GM21529 (cell line): ENCODE measurements around the gene TNIK.

Source experiments
- ATAC-seq: cut with Tn5 transposase; IDR thresholded peaks from one replicate; pipeline ENCODE4 v1.9.1; 2021; ENCODE audit not compliant: unreplicated experiment

Gene TNIK

DNA sequence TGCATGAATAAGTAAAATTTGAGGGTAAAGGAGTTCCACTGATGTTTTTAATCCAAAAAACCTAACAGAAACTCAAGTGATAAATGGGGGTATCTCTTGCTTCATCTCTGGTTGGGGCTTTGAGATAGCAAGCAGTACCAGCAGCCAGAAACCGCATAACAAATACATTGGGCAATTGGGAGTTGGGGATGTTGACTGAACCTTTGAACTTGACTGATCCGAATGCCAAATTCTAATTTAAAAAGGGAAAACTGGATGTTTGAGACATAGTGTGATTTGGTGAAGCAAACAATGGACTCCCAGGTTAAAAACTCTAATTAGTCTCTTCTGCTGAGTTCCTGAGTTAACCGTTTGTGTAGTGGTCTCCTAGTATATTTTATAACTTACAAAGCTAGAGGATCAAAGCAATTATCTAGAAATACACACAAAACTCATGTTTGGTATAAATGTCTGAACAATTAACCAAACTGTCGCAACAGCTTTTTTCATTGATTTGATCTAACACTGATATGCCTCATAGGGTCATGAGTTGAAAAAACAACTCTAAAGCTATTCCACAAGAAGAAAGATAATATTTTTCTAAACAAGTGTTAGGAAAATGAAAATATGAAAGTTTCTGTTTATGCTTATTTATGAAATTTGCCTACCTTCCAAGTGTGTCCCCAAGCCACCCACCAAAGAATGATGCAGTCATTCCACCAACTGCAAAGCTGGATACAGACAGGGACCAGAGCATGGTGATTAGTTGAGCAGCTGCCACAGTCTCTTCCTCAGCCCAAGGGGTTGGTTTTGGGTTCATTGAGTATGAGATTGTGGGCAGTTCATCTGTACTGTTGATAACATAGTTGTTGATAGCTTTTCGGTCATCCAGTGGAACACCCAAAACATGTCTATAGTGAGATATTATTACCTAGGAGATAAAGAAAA is 446.1 kb downstream of the TNIK start:
- ATAC-seq = no peak

GRCh38 chr3:171011873-171012336 is 448.3 kb downstream of the TNIK start:
- no peak for ATAC-seq
